Liver (tissue), 9 donors: ENCODE measurements around the gene GGNBP2. TPM values are rescaled to one million over a fixed set of nuclear protein-coding genes. Genes with fewer than 3 reads are reported as not detected.

ENCODE experiments used
- DNase-seq: peaks from one replicate; pipeline ENCODE4 v3.0.0-alpha.2; 2017; ENCODE audit warnings: low spot score
- H3K27ac ChIP-seq, 2 donors: one replicate each; pipeline ENCODE4 v1.7.0; 2013; ENCODE audit warnings: inconsistent platforms in 2 of 2, low read length in 2 of 2, control low read depth in 1 of 2, low read depth in 1 of 2, mild to moderate bottlenecking in 1 of 2
- H3K27me3 ChIP-seq, 4 donors: one replicate each; pipeline versions ENCODE4 v1.6.1 to v1.7.0; 2013; ENCODE audit warnings: low read length in 3 of 4, inconsistent platforms in 1 of 4, mild to moderate bottlenecking in 1 of 4, moderate library complexity in 1 of 4; ENCODE audit not compliant: control insufficient read depth in 4 of 4, insufficient read depth in 4 of 4
- H3K36me3 ChIP-seq, 4 donors: one replicate each; pipeline versions ENCODE4 v1.6.1 to v1.7.0; 2013; ENCODE audit warnings: low read length in 3 of 4, mild to moderate bottlenecking in 3 of 4, low read depth in 1 of 4, moderate library complexity in 1 of 4; ENCODE audit not compliant: control insufficient read depth in 4 of 4, insufficient read depth in 3 of 4
- H3K4me1 ChIP-seq, 4 donors: one replicate each; pipeline versions ENCODE4 v1.6.1 to v1.7.0; 2013; ENCODE audit warnings: low read length in 3 of 4, mild to moderate bottlenecking in 3 of 4, moderate library complexity in 1 of 4; ENCODE audit not compliant: control insufficient read depth in 4 of 4, insufficient read depth in 4 of 4
- H3K4me3 ChIP-seq, 3 donors: one replicate each; pipeline versions ENCODE4 v1.6.1 to v1.7.0; 2013; ENCODE audit warnings: low read length in 3 of 3, control low read depth in 1 of 3, low read depth in 1 of 3, mild to moderate bottlenecking in 1 of 3
- H3K9ac ChIP-seq, 2 donors: one replicate each; pipeline ENCODE4 v1.7.0; 2013; ENCODE audit warnings: low read length in 2 of 2, mild to moderate bottlenecking in 2 of 2, moderate library complexity in 2 of 2, control low read depth in 1 of 2, low read depth in 1 of 2
- H3K9me3 ChIP-seq, 4 donors: one replicate each; pipeline versions ENCODE4 v1.6.1 to v1.7.0; 2013; ENCODE audit warnings: low read length in 3 of 4; ENCODE audit not compliant: control insufficient read depth in 4 of 4
- FOXA1 ChIP-seq: IDR thresholded peaks from 2 replicates; pipeline ENCODE4 v1.6.1; 2016; ENCODE audit warnings: antibody characterized with exemption
- FOXA2 ChIP-seq: IDR thresholded peaks from 2 replicates; pipeline ENCODE4 v1.6.1; 2016; ENCODE audit warnings: antibody characterized with exemption
- GABPA ChIP-seq, 2 donors: IDR thresholded peaks in 1 of 2; conservative IDR thresholded peaks in 1 of 2; 2 replicates each; pipeline ENCODE4 v1.6.1; 2016; ENCODE audit warnings: antibody characterized with exemption in 2 of 2, mild to moderate bottlenecking in 1 of 2, moderate library complexity in 1 of 2
- HNF4A ChIP-seq, 2 donors: conservative IDR thresholded peaks; 2 replicates each; pipeline ENCODE4 v1.6.1; 2016; ENCODE audit warnings: antibody characterized with exemption in 2 of 2, mild to moderate bottlenecking in 2 of 2
- HNF4G ChIP-seq: IDR thresholded peaks from 2 replicates; pipeline ENCODE4 v1.6.1; 2016; ENCODE audit warnings: antibody characterized with exemption
- JUND ChIP-seq, 2 donors: IDR thresholded peaks; 2 replicates each; pipeline ENCODE4 v1.6.1; 2016; ENCODE audit warnings: antibody characterized with exemption in 2 of 2
- NR2F2 ChIP-seq: IDR thresholded peaks from 2 replicates; pipeline ENCODE4 v1.6.1; 2016; ENCODE audit warnings: antibody characterized with exemption
- RAD21 ChIP-seq, 2 donors: IDR thresholded peaks; 2 replicates each; pipeline ENCODE4 v1.6.1; 2016; ENCODE audit warnings: antibody characterized with exemption in 2 of 2, mild to moderate bottlenecking in 2 of 2
- RXRA ChIP-seq, 2 donors: IDR thresholded peaks; 2 replicates each; pipeline ENCODE4 v1.6.1; 2017 to 2018; ENCODE audit warnings: antibody characterized with exemption in 2 of 2, mild to moderate bottlenecking in 1 of 2
- SP1 ChIP-seq: IDR thresholded peaks from 2 replicates; pipeline ENCODE4 v1.6.1; 2018; ENCODE audit warnings: antibody characterized with exemption, mild to moderate bottlenecking
- TAF1 ChIP-seq: conservative IDR thresholded peaks from 2 replicates; pipeline ENCODE4 v1.6.1; 2016; ENCODE audit warnings: antibody characterized with exemption, mild to moderate bottlenecking
- WGBS: extraction: QIAGEN DNeasy Blood & Tissue Kit; methylation state at CpG from one replicate; pipeline ENCODE4 v1.1.7; 2013; 5-methylcytosine and 5-hydroxymethylcytosine counted together
- polyA plus RNA-seq, 2 donors: library from polyadenylated mRNA; stranded (reverse) in 1 of 2; unstranded in 1 of 2; fragments of 200-250 nt in 1 of 2; fragments of >200 nt in 1 of 2; fragmentation: Nextera tagmentation in 1 of 2; extraction: Ambion mirVana in 1 of 2; gene quantifications; one replicate each; pipeline versions ENCODE4 v1.2.1 to v1.2.3, GENCODE V29; 2013 to 2015
- total RNA-seq, 2 donors: library from RNA; depleted of rRNA; stranded (reverse); fragments of >200 nt; gene quantifications; one replicate each; pipeline ENCODE4 v1.2.3, GENCODE V29; 2014
- TF ChIP-seq, protein P1 (sequence below): fragments of 150-350 bp; IDR thresholded peaks from 2 replicates; pipeline ENCODE4 v1.5.1; 2017; ENCODE audit warnings: improper control_type of control experiment, low read depth, low read length; ENCODE audit not compliant: missing input control
- TF ChIP-seq, protein P2 (sequence below): IDR thresholded peaks from 2 replicates; pipeline ENCODE4 v1.6.1; 2016; ENCODE audit warnings: antibody characterized with exemption
- TF ChIP-seq, protein P3 (sequence below): IDR thresholded peaks from 2 replicates; pipeline ENCODE4 v1.6.1; 2016; ENCODE audit warnings: antibody characterized with exemption
- donor health status: healthy.
- donor health status: healthy.
- donor health status: healthy.
- donor health status: healthy.
- donor health status: healthy.

Gene GGNBP2
- total and polyA plus RNA-seq, 4 donors: 19.6 to 48.6 (median 34.3) TPM

DNA sequence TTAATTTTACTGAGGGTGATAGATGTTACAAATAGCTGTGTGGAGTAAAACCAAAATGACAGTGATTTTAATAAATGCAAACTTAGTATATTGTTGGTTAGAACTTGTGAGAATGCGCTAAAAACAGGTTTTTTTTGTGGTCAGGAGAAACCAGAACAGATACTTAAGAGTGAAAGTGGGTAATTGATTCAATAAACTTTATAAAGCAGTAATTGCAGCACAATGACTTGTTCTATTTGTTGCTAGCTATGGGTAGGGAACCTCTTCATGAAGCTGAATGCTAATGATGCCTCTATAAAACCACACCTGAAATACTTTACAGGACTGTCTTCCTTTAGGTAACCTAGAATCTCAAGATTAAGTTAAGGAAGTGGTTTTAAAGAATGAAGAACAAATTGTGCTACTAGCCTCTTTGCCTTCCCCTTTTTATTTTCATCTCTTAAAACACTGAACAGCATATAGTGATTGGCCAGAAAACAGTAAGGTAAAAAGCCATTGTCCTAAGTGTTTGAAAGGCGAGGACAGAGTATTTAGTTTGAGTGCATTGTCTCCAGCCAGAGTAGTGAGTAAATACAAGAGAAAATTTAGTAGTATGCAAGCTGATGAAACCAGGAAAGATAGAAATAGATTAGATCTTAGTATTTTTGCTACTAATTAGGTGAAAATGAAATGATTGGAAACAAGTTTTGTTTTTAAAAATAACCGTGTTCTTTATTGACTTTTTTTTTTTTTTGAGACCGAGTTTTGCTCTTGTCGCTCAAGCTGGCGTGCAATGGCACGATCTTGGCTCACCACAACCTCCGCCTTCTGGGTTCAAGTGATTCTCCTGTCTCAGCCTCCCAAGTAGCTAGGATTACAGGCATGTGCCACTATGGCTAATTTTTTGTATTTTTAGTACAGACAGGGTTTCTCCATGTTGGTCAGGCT is 6.0 kb downstream of the GGNBP2 start:
- Histone ChIP-seq H3K4me3 (no peak overlapping the region), H3K27me3 (no peaks in the 10 kb centered on the region), H3K27ac (no peak overlapping the region), H3K36me3 (peaks cover 2 to 13% (median 7%) of the 10 kb centered on the region in 4 donors), H3K9me3 (no peaks in the 10 kb centered on the region), H3K9ac (peak overlapping the region in 1 of 2 donors; percentile 28), H3K4me1 (peaks cover 7 to 32% (median 27%) of the 10 kb centered on the region in 4 donors)
- DNase-seq: no peak
- TF ChIP-seq, protein P1, sequence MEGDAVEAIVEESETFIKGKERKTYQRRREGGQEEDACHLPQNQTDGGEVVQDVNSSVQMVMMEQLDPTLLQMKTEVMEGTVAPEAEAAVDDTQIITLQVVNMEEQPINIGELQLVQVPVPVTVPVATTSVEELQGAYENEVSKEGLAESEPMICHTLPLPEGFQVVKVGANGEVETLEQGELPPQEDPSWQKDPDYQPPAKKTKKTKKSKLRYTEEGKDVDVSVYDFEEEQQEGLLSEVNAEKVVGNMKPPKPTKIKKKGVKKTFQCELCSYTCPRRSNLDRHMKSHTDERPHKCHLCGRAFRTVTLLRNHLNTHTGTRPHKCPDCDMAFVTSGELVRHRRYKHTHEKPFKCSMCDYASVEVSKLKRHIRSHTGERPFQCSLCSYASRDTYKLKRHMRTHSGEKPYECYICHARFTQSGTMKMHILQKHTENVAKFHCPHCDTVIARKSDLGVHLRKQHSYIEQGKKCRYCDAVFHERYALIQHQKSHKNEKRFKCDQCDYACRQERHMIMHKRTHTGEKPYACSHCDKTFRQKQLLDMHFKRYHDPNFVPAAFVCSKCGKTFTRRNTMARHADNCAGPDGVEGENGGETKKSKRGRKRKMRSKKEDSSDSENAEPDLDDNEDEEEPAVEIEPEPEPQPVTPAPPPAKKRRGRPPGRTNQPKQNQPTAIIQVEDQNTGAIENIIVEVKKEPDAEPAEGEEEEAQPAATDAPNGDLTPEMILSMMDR: no peak
- TF ChIP-seq SP1 (no peak), RXRA (IDR thresholded peaks at IDR 0.05) (no peak), FOXA2 (no peak), HNF4G (no peak), FOXA1 (no peak), TAF1 (no peak), RAD21 (IDR thresholded peaks at IDR 0.05) (no peak), NR2F2 (no peak)
- TF ChIP-seq, protein P2, sequence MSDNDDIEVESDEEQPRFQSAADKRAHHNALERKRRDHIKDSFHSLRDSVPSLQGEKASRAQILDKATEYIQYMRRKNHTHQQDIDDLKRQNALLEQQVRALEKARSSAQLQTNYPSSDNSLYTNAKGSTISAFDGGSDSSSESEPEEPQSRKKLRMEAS: no peak
- 86% methylated on average over 8 of the region's 8 CpGs for WGBS

DNA sequence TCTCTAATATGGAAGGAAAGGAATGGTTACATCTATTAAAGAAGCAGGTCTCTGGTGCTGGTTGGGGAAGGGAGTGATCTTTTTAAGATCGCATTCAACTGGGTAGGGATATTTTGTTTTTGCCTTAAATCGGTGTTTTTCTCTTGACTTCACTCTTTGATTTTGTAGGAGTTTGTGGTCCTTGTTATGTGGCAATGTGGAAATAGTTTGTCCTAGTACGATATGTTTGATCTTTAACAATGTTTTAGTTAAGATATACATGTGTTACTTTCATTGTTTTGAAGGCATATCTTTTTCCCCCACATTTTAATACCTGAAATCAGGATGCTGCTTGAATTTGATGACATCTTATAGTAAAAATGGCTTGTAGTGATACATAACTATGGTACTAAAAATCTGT is 8.7 kb downstream of the GGNBP2 start:
- Histone ChIP-seq H3K9me3 (no peaks in the 10 kb centered on the region), H3K4me3 (no peak overlapping the region), H3K36me3 (peaks cover 12 to 27% (median 23%) of the 10 kb centered on the region in 4 donors), H3K27me3 (no peaks in the 10 kb centered on the region), H3K4me1 (peaks cover 0 to 8% (median 5%) of the 10 kb centered on the region in 4 donors), H3K9ac (no peak overlapping the region), H3K27ac (no peak overlapping the region)
- 85% methylated on average over 3 of the region's 3 CpGs for WGBS
- DNase-seq: no peak
- TF ChIP-seq TAF1 (no peak), JUND (IDR thresholded peaks at IDR 0.05) (no peak), RXRA (IDR thresholded peaks at IDR 0.05) (no peak), FOXA2 (no peak), GABPA (IDR thresholded peaks at IDR 0.05 in 1 of 2, conservative IDR thresholded peaks at IDR 0.05 in 1 of 2) (no peak), HNF4A (conservative IDR thresholded peaks at IDR 0.05) (no peak)
- TF ChIP-seq, protein P1: no peak
- TF ChIP-seq, protein P3, sequence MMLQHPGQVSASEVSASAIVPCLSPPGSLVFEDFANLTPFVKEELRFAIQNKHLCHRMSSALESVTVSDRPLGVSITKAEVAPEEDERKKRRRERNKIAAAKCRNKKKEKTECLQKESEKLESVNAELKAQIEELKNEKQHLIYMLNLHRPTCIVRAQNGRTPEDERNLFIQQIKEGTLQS: no peak
